ENCODE data around the gene LZTFL1.

LZTFL1 gene

GRCh38 chr3:45799586-45799985 is 42.3 kb downstream of the LZTFL1 start:
- TF ChIP-seq CTCF (IDR thresholded peaks at IDR 0.05; ENCODE audit: low read depth, low read length), result no peak

GRCh38 chr3:45798034-45798433 is 43.9 kb downstream of the LZTFL1 start:
- no peak for TF ChIP-seq CTCF (IDR thresholded peaks at IDR 0.05; ENCODE audit: low read depth, low read length)
- DNase-seq (ENCODE audit: extremely low read depth, low read depth), result no peak

More at GRCh38 chr3:45799586-45799985, 42.3 kb downstream of the LZTFL1 start:
- no peak for DNase-seq (ENCODE audit: extremely low read depth, low read depth)

GRCh38 chr3:45796902-45797637 is 44.8 kb downstream of the LZTFL1 start:
- DNase-seq (ENCODE audit: extremely low read depth, low read depth), result no peak
- TF ChIP-seq CTCF (IDR thresholded peaks at IDR 0.05; ENCODE audit: low read depth, low read length), result no peak

GRCh38 chr3:45795882-45796765 is 45.8 kb downstream of the LZTFL1 start, which contains the start of gene SLC6A20:
Gene SLC6A20 (minus strand): TSS chr3:45796536. CDS start chr3:45796419, 117 bp downstream.
- no peak for DNase-seq (ENCODE audit: extremely low read depth, low read depth)
- TF ChIP-seq CTCF (IDR thresholded peaks at IDR 0.05; ENCODE audit: low read depth, low read length), result no peak

GRCh38 chr3:45795509-45795881 is 46.4 kb downstream of the LZTFL1 start:
- TF ChIP-seq CTCF (IDR thresholded peaks at IDR 0.05; ENCODE audit: low read depth, low read length), result no peak
- DNase-seq (ENCODE audit: extremely low read depth, low read depth), result no peak

- no peak for DNase-seq (ENCODE audit: extremely low read depth, low read depth)
- no peak for TF ChIP-seq CTCF (IDR thresholded peaks at IDR 0.05; ENCODE audit: low read depth, low read length)
These were observed 47.3 kb downstream of the LZTFL1 start for GRCh38 chr3:45794660-45795059.

- no peak for TF ChIP-seq CTCF (IDR thresholded peaks at IDR 0.05; ENCODE audit: low read depth, low read length)
- no peak for DNase-seq (ENCODE audit: extremely low read depth, low read depth)
These were observed 47.8 kb downstream of the LZTFL1 start for GRCh38 chr3:45794177-45794560.
